Rectal smooth muscle tissue (tissue), 1 donor: ENCODE results near the gene KRTAP10-5.
"Not testable (repeated sequence)": the region's sequence is repeated elsewhere in the genome, so short reads cannot be mapped to it uniquely, and the experiment has no call there.

Experiments used
- H3K27ac ChIP-seq: one replicate; pipeline ENCODE4 v1.7.0; 2013; ENCODE audit warnings: low read depth, low read length, inconsistent platforms
- H3K27me3 ChIP-seq: one replicate; pipeline ENCODE4 v1.7.0; 2013; ENCODE audit warnings: low read length; ENCODE audit not compliant: control insufficient read depth, insufficient read depth
- H3K36me3 ChIP-seq: one replicate; pipeline ENCODE4 v1.7.0; 2013; ENCODE audit warnings: low read length; ENCODE audit not compliant: control insufficient read depth, insufficient read depth
- H3K4me1 ChIP-seq: one replicate; pipeline ENCODE4 v1.7.0; 2013; ENCODE audit warnings: low read length; ENCODE audit not compliant: control insufficient read depth, insufficient read depth
- H3K4me3 ChIP-seq: one replicate; pipeline ENCODE4 v1.7.0; 2013; ENCODE audit warnings: low read length
- H3K9ac ChIP-seq: one replicate; pipeline ENCODE4 v1.7.0; 2013; ENCODE audit warnings: low read length

KRTAP10-5 gene

DNA sequence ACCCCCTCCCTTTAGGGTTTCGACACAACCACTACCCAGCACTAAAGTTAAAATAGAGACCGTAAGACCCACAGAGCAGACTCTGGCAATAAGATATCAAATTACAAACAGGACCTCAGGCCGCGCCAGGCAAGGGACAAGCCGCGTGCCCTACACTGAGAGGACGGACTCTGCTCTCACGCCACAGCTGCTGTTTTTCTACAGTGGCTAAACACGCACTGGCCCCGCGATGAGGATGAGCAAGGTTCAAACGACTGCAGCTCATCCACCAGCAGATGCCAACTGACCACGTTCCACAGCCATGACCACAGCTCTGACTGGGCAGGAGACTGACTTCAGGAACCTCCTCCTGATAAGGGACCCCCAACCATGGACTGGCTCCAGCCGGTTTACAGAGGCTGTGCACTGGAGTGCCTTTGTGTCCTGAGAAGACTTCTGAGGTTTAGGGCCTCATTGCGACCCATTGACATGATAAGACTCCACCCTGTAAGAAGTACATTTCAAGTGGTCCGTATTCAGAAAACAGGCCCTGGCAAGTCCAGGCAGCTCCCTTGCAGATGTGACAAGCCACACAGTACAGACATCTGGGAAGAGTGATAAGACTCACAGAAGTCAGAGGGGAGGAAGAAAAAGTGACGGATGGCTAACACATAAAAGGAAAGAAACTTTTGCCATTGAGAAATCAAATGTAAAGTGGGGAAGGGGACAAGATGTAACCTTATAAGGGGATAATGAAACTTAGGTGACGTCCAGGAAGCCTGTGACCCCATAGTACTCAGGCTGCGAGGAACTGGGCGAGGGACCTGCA is 13.4 kb upstream of the KRTAP10-5 start:
- Histone ChIP-seq H3K27me3 (peaks cover 2% of the 10 kb centered on the region), H3K36me3 (no peaks in the 10 kb centered on the region), H3K27ac (no peak overlapping the region), H3K9ac (no peak overlapping the region), H3K4me1 (no peaks in the 10 kb centered on the region), H3K4me3 (no peak overlapping the region)

- Histone ChIP-seq H3K27me3 (peaks cover 2% of the 10 kb centered on the region), H3K4me1 (no peaks in the 10 kb centered on the region), H3K36me3 (no peaks in the 10 kb centered on the region), H3K4me3 (no peak within 1 kb of the TSS), H3K27ac (no peak within 1 kb of the TSS), H3K9ac (no peak within 1 kb of the TSS)
Observed at GRCh38 chr21:44592446-44593311, 12.3 kb upstream of the KRTAP10-5 start, which contains the start of gene KRTAP10-6. Gene KRTAP10-6, minus strand, starts transcription at chr21:44592505. Its CDS starts 21 bp downstream, at chr21:44592484.

GRCh38 chr21:44591801-44592130 is 11.4 kb upstream of the KRTAP10-5 start:
- H3K36me3 ChIP-seq, H3K9ac ChIP-seq, H3K27me3 ChIP-seq, H3K27ac ChIP-seq, H3K4me3 ChIP-seq, H3K4me1 ChIP-seq: not testable (repeated sequence)

GRCh38 chr21:44590897-44591800 is 10.7 kb upstream of the KRTAP10-5 start:
- not testable (repeated sequence) for H3K4me3 ChIP-seq, H3K27me3 ChIP-seq, H3K27ac ChIP-seq, H3K36me3 ChIP-seq, H3K4me1 ChIP-seq, H3K9ac ChIP-seq

DNA sequence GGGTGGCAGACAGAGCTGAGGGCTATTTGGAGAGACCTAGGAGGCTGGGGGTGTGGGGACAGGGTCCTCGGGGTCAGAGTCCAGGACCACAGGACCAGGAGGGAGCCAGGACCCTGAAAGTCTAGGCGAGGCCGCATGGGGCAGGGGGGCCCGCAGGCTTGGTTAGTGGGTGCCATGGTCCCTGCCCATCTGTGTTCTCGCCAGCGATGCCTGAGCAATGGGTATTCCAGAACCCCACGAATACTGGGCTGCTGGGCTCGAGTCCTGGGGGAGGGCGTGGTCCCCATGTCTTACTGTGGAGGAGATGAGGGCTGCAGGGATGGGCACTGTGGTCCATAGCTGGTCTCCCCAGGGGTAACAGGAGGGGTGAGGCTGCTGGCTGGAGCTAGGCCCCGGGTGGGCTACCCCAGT is 9.9 kb upstream of the KRTAP10-5 start:
- Histone ChIP-seq H3K27ac (no peak overlapping the region), H3K4me3 (no peak overlapping the region), H3K4me1 (no peaks in the 10 kb centered on the region), H3K36me3 (no peaks in the 10 kb centered on the region), H3K27me3 (peaks cover 2% of the 10 kb centered on the region), H3K9ac (no peak overlapping the region)

DNA sequence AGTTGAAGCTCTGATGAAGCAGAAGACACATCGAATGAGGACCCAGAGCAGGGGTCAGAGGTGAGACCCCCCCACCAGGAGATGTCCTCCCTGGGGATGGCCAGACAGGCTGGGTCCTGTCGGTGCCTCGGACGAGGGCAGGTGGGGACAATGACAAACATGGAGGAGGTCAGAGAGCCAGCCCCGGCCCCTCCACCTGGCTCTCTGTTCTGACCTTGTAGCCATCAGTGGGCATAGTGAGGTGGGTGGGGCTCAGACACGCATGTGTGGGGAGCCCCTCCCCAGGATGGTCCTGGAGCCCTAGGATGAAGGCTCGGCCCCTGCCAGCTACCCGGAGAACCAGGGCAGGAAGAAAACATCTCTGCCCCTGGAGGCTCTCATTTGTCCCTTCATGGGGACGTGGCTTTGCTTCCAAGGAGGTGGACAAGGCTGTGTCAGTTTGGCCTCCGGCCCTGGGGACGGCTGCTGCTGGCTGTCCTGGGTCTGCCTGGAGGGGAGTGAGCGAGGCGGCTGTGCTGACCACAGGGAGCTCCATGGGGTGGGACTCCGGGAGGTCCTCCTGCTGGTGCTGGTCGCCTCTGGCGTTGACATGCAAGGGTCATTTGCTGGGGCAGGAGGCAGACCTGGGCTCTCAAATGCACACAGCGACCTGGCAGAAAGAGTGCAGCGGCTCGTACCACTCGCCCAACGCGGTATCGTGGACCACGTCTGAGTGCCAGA is 9.3 kb upstream of the KRTAP10-5 start:
- H3K4me3 ChIP-seq = no peak overlapping the region
- no peak overlapping the region for H3K27ac ChIP-seq
- H3K9ac ChIP-seq = no peak overlapping the region
- H3K36me3 ChIP-seq = no peaks in the 10 kb centered on the region
- peaks cover 2% of the 10 kb centered on the region for H3K27me3 ChIP-seq
- H3K4me1 ChIP-seq = no peaks in the 10 kb centered on the region

DNA sequence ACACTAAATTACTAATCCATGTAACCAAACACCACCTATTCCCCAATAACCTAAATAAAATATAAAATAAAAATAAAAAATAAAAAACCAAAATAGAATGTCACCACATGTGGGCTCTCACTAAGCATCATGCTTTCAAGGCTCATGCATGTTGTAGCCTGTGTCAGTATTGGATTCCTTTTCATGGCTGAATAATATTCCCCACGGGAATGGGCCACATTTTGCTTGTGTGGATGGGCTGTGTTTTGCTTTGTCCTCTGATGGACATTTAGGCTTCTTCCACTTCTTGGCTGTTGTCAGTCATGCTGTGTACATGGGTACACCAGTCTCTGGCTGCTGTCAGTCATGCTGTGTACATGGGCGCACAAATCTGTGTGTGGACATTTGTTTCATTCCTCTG is 8.7 kb upstream of the KRTAP10-5 start:
- Histone ChIP-seq H3K4me3 (no peak overlapping the region), H3K27me3 (peaks cover 2% of the 10 kb centered on the region), H3K9ac (no peak overlapping the region), H3K4me1 (no peaks in the 10 kb centered on the region), H3K36me3 (no peaks in the 10 kb centered on the region), H3K27ac (no peak overlapping the region)

DNA sequence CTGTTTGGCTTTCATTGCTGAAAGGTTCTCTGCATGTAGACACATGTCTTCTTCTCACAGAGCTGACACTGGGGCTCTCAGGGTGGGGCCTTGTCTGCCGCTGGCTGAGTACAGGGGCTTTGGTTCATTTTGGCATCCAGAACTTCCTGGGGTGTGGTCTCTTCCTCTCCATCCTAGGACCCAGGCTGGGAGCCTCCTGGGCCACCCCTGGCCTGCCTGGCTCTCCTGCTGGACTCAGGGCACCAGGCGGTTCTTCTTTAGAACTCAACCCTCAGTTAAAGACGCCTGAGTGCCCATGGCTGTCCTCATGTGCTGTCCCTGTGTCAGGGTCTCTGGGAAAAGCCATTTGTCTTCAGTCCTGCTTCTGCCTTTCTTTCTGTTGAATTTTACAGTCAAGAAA is 5.5 kb upstream of the KRTAP10-5 start:
- peaks cover 2% of the 10 kb centered on the region for H3K27me3 ChIP-seq
- no peak overlapping the region for H3K9ac ChIP-seq
- no peak overlapping the region for H3K27ac ChIP-seq
- H3K4me1 ChIP-seq = no peaks in the 10 kb centered on the region
- H3K36me3 ChIP-seq = no peaks in the 10 kb centered on the region
- H3K4me3 ChIP-seq = no peak overlapping the region

DNA sequence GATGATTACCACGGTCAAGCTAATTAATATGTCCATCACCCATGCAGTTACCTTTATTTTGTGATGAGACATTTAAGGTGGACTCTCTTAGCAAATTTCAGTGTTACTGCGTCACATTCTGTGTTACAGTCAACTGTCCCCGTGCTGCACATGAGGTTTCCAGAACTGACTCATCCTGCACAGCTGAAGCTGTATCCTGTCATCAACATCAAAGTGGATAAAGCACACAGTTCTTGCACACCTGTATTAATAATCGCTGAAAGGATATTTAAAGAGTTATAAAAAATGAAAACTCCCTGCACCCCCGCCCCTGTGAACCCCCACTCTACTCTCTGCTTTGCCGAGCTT is 3.4 kb upstream of the KRTAP10-5 start:
- Histone ChIP-seq H3K4me3 (no peak overlapping the region), H3K9ac (no peak overlapping the region), H3K4me1 (no peaks in the 10 kb centered on the region), H3K27me3 (no peaks in the 10 kb centered on the region), H3K36me3 (no peaks in the 10 kb centered on the region), H3K27ac (no peak overlapping the region)

DNA sequence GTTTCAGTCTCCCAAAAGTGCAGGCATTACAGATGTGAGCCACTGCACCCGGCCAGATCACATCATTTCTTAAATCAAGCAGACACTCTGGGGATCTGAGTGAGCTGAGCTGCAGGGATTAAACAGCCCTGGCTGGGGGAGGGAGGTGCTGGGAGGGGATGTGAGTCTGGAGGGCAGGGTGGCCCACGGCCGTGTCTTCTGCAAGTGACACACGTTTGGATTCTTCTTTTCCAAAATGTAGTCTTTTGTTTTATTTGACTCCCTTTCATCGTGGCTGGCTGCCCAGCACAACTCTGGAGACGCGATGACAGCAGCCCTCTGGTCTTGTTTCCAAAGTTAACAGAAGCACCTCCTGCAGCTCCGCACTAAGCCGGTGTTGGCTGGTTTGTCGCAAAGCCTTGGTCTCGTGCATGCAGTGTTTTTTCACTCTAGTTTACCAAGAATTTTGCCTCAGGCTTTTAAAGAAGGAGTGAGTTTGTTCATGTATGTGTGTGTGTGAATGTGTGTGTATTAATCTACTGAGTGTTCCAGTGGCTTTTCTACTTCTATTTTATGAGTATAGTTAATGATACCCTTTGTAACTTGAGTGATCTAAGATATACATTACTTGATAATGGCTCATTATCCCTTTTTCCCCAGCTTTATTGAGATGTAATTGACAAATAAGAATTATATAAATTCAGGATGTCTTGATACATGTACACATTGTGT is 2.8 kb upstream of the KRTAP10-5 start:
- no peak overlapping the region for H3K9ac ChIP-seq

GRCh38 chr21:44582055-44582454 is 1.7 kb upstream of the KRTAP10-5 start:
- H3K36me3 ChIP-seq = no peaks in the 10 kb centered on the region
- H3K9ac ChIP-seq = no peak overlapping the region
- H3K4me1 ChIP-seq = no peaks in the 10 kb centered on the region
- H3K27ac ChIP-seq = no peak overlapping the region
- no peaks in the 10 kb centered on the region for H3K27me3 ChIP-seq
- H3K4me3 ChIP-seq = no peak overlapping the region

More for the DNA sequence above, 2.8 kb upstream of the KRTAP10-5 start:
- Histone ChIP-seq H3K36me3 (no peaks in the 10 kb centered on the region), H3K4me3 (no peak overlapping the region), H3K4me1 (no peaks in the 10 kb centered on the region), H3K27me3 (no peaks in the 10 kb centered on the region), H3K27ac (no peak overlapping the region)
